ENCODE measurements around the gene RCAN1.
"Not testable (repeated sequence)": the region's sequence is repeated elsewhere in the genome, so short reads cannot be mapped to it uniquely, and the experiment has no call there.

Gene RCAN1

GRCh38 chr21:34568801-34569200 lies 46.1 kb downstream of the RCAN1 start:
- DNase-seq (ENCODE audit: low read depth), result not testable (repeated sequence)

- no peak for DNase-seq (ENCODE audit: low read depth)
Measured at GRCh38 chr21:34567604-34568155, 47.2 kb downstream of the RCAN1 start.

- DNase-seq (ENCODE audit: low read depth), result no peak
Measured at GRCh38 chr21:34565238-34565637, 49.7 kb downstream of the RCAN1 start.

GRCh38 chr21:34563370-34563769 lies 51.5 kb downstream of the RCAN1 start:
- DNase-seq (ENCODE audit: low read depth), result not testable (repeated sequence)

GRCh38 chr21:34561806-34562205 lies 53.1 kb downstream of the RCAN1 start:
- no peak for DNase-seq (ENCODE audit: low read depth)

- DNase-seq (ENCODE audit: low read depth), result no peak
Measured at GRCh38 chr21:34560609-34561008, 54.3 kb downstream of the RCAN1 start.

- no peak for DNase-seq (ENCODE audit: low read depth)
Measured at GRCh38 chr21:34560021-34560420, 54.9 kb downstream of the RCAN1 start.

- no peak for DNase-seq (ENCODE audit: low read depth)
Measured at GRCh38 chr21:34559089-34559631, 55.8 kb downstream of the RCAN1 start.

- no peak for DNase-seq (ENCODE audit: low read depth)
Measured at GRCh38 chr21:34558166-34558565, 56.7 kb downstream of the RCAN1 start.

GRCh38 chr21:34557261-34557660 lies 57.7 kb downstream of the RCAN1 start:
- no peak for DNase-seq (ENCODE audit: low read depth)

- DNase-seq (ENCODE audit: low read depth), result not testable (repeated sequence)
Measured at GRCh38 chr21:34554670-34555069, 60.2 kb downstream of the RCAN1 start.

GRCh38 chr21:34554227-34554626 lies 60.7 kb downstream of the RCAN1 start:
- DNase-seq (ENCODE audit: low read depth), result no peak

GRCh38 chr21:34553151-34553952 lies 61.6 kb downstream of the RCAN1 start:
- no peak for DNase-seq (ENCODE audit: low read depth)

- no peak for DNase-seq (ENCODE audit: low read depth)
Measured at GRCh38 chr21:34552360-34553098, 62.4 kb downstream of the RCAN1 start.

- no peak for DNase-seq (ENCODE audit: low read depth)
Measured at GRCh38 chr21:34550182-34550799, 64.6 kb downstream of the RCAN1 start.

- no peak for DNase-seq (ENCODE audit: low read depth)
Measured at GRCh38 chr21:34548781-34549376, 66.0 kb downstream of the RCAN1 start.

GRCh38 chr21:34546542-34546941 lies 68.4 kb downstream of the RCAN1 start:
- no peak for DNase-seq (ENCODE audit: low read depth)

GRCh38 chr21:34545079-34545884 lies 69.6 kb downstream of the RCAN1 start:
- DNase-seq (ENCODE audit: low read depth), result no peak

GRCh38 chr21:34544032-34544496 lies 70.8 kb downstream of the RCAN1 start:
- DNase-seq (ENCODE audit: low read depth), result no peak

GRCh38 chr21:34543017-34543416 lies 71.9 kb downstream of the RCAN1 start:
- no peak for DNase-seq (ENCODE audit: low read depth)

- DNase-seq (ENCODE audit: low read depth), result no peak
Measured at GRCh38 chr21:34540206-34540605, 74.7 kb downstream of the RCAN1 start.

Data from activated gamma-delta T cell treated with anti-CD3 and anti-CD28 coated beads, Interleukin-2, amount 50 U/mL, for 16 hours (primary cell).